Muscle of leg (tissue), 11 donors: ENCODE results near the gene MTA3. TPM values are rescaled to one million over a fixed set of nuclear protein-coding genes. Genes with fewer than 3 reads are reported as not detected.

Experiments used
- DNase-seq: peaks from one replicate; pipeline ENCODE4 v3.0.0; 2013
- H3K27ac ChIP-seq: one replicate; pipeline ENCODE4 v1.5.1; 2013; ENCODE audit warnings: mild to moderate bottlenecking, low read length, control low read depth
- H3K27me3 ChIP-seq: one replicate; pipeline ENCODE4 v1.6.1; 2013; ENCODE audit warnings: low read length; ENCODE audit not compliant: control insufficient read depth, insufficient read depth
- H3K36me3 ChIP-seq: one replicate; pipeline ENCODE4 v1.6.1; 2013; ENCODE audit warnings: low read length; ENCODE audit not compliant: control insufficient read depth, insufficient read depth
- H3K4me1 ChIP-seq: one replicate; pipeline ENCODE4 v1.6.1; 2013; ENCODE audit warnings: low read length; ENCODE audit not compliant: control insufficient read depth, insufficient read depth
- H3K4me3 ChIP-seq: one replicate; pipeline ENCODE4 v1.5.1; 2013; ENCODE audit warnings: low read length, control low read depth
- H3K9me3 ChIP-seq: replicated peaks from 2 replicates; pipeline ENCODE4 v1.6.1; 2013; ENCODE audit warnings: low read depth, low read length; ENCODE audit not compliant: control insufficient read depth
- WGBS: methylation state at CpG from one replicate; pipeline ENCODE4 v1.1.5; 2013; ENCODE audit warnings: missing lambda C conversion rate; ENCODE audit not compliant: insufficient coverage; 5-methylcytosine and 5-hydroxymethylcytosine counted together
- polyA plus RNA-seq, 8 donors: library from polyadenylated mRNA; unstranded; fragments of 120-200 nt; gene quantifications; one replicate each; pipeline versions ENCODE4 v1.2.1 to v1.2.3, GENCODE V29; 2013; ENCODE audit warnings: inconsistent platforms in 1 of 8, low replicate concordance in 1 of 8; ENCODE audit not compliant: insufficient read length in 8 of 8, insufficient read depth in 1 of 8
- total RNA-seq: library from RNA; stranded (reverse); fragments of 120-200 nt; gene quantifications from one replicate; pipeline ENCODE4 v1.2.4, GENCODE V29; 2013

The MTA3 gene
- total and polyA plus RNA-seq, 9 donors: 22.5 to 37.9 (median 24.9) TPM

DNA sequence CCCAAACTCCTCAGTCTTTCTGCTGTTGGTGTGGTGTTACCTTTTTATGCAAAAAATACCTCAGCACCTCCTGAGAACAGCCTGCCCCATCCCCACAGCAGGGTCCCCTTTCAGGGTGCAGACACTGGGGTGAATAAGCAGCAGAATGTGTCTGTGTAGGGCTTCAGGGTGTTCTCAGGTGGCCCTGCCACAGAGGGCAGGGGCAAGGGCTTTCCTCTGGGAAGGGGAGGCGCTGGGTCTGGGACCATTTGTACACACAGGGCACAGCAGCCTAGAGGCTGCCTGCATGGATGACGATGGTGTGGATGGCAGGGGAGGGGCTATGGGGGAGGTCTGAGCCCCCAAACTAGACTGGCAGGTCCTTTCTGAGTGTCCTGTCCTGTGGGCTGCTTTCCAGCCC is 221.3 kb downstream of the MTA3 start:
- H3K9me3 ChIP-seq: no peaks in the 10 kb centered on the region
- no peak for DNase-seq
- no peaks in the 10 kb centered on the region for H3K27me3 ChIP-seq
- H3K36me3 ChIP-seq: peaks cover 21% of the 10 kb centered on the region
- H3K4me1 ChIP-seq: peaks cover 72% of the 10 kb centered on the region
- no peak overlapping the region for H3K4me3 ChIP-seq
- H3K27ac ChIP-seq: no peak overlapping the region
- WGBS: 100% methylated on average over 1 of the region's 2 CpGs

DNA sequence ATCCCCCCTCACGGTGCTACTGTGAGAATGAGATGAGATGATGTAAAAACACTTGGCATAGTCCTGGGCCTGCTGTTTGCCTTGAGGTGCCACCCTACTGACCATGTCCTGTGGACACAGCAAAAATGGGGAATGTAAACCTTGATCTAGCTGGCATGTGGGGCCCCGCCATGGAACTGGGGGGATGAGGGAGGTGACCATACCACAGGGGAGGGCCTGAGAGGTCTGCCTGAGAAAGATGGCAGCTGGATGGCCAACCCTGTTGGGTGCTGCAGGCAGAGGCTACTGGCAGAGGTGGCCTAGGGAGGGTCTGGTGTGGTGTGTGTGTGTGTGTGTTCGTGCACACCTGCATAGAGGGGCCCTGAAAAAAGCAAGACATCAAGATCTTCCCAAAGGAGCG is 223.2 kb downstream of the MTA3 start:
- Histone ChIP-seq H3K9me3 (no peaks in the 10 kb centered on the region), H3K4me1 (peaks cover 59% of the 10 kb centered on the region), H3K4me3 (peak overlapping the region; percentile 62), H3K36me3 (peaks cover 15% of the 10 kb centered on the region), H3K27ac (peak overlapping the region; percentile 95), H3K27me3 (no peaks in the 10 kb centered on the region)
- DNase-seq: no peak
- 94% methylated on average over 1 of the region's 4 CpGs for WGBS

DNA sequence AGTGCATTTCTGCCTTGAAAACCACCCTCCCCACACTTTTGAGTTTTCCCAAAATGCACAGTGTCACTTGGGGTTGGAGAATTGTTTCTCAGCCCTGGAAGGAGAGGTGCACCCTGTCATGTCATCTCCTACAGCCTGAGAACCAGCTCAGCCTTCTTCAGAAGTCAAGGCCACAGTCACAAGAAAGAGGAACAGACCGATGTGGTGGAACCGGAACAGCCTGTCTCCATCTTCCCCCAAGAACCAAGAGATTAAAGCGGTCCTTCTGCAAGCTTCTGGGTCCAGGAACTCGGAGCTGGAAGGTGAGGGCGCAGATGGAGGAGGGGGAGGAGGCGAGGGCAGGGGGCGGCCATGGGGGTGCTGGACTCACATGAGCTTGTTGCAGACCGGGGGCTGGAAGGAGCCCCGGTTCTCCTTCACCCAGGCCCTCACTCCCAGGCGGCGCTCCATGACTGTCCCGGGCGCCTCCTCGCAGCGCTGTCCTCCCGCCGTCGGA is 223.7 kb downstream of the MTA3 start:
- peaks cover 54% of the 10 kb centered on the region for H3K4me1 ChIP-seq
- H3K27ac ChIP-seq: peak overlapping the region; percentile 95
- no peaks in the 10 kb centered on the region for H3K27me3 ChIP-seq
- no peaks in the 10 kb centered on the region for H3K9me3 ChIP-seq
- peak overlapping the region; percentile 62 for H3K4me3 ChIP-seq
- H3K36me3 ChIP-seq: peaks cover 11% of the 10 kb centered on the region
- DNase-seq: no peak
- WGBS: 0% methylated on average over 7 of the region's 18 CpGs

DNA sequence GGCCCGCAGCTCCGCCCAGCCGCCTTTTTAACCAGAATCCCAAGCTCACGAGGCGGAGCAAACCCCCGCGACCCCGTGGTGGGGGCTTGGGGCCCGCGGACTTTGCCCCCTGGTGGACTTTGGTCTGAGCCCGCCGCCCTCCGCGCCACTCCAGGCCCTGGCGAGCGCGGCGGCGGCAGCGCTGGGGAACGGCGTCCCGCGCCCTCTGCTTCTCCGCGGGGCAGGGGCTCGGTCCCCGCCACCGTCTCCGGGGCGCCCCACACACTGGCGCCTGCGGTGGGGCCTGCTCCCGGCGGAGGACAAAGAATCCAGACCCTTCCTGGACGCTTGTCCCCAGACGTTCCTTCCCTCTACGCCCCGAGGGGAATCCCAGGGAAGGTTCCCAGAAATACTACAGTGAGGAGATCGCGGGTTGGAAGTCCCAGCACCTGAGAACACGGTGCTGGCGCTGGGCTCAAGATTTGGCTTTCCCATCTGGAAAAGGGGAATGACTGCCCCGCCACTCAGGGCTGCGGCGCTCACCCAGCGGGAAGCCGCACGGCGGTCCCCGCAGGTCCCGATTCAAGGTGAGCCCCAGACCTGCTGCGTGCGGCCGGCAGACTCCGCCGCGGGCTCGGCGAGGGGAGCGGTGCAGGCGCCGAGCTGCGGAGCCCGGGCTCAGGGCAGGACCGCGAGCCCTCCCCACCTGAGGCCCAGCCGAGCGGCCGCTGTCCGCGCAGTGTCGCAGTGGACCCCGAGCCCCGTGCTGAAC is 224.3 kb downstream of the MTA3 start, which contains the start of gene HAAO:
HAAO (minus strand) TSS at position 1 of the 751 bp plus-strand sequence. CDS start 47 bp downstream, outside the sequence.
- DNase-seq: peak; percentile 87
- peaks cover 5% of the 10 kb centered on the region for H3K36me3 ChIP-seq
- peaks cover 47% of the 10 kb centered on the region for H3K4me1 ChIP-seq
- H3K27me3 ChIP-seq: no peaks in the 10 kb centered on the region
- peak within 1 kb of the TSS; percentile 62 for H3K4me3 ChIP-seq
- H3K27ac ChIP-seq: peak within 1 kb of the TSS; percentile 95
- no peaks in the 10 kb centered on the region for H3K9me3 ChIP-seq
- under 1% methylated on average over 60 of the region's 75 CpGs for WGBS

DNA sequence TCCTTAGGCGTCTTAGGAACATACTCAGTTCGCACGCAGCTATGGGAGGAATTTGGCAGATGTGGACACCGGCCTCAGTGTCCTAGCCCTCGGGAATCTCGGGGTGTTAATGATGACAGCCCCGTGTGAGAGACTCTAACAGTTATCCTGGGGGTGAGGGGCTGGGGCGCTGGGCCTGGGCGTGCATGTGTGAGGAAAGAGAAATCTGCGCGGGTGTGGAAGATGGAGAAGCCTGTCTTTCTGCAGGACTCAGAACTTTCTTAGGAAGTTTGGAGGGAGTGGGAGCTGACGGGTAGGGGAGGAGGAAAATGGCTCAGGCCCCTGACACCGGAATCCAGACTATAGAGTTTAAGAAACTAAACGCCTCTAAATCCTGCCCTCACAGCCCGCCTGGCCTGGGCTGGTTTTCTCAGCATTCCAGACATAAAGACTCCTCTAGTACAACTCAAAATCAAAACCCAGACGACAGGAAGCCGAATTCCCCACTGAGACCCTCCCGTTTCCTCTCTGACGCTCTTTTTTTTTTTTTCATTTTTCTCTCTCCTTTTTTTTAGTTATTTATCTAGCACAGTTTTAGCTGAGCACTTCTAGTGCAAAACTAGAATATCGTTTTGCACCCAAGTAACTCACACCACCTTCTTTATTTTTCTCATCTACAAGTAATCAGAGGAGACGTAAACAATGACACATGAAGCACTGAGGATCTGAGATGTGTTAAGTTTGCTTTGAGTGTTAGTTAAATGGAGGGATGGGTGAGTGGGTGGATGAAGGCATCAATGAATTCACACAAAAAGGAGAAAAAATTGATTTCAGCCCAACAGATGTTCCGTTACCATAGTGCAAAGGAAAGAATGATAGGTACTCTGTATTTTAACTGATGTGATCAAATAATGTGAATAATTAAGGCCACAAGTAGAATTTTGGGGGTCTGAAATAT is 225.2 kb downstream of the MTA3 start:
- DNase-seq: peak; percentile 86
- no peaks in the 10 kb centered on the region for H3K27me3 ChIP-seq
- H3K9me3 ChIP-seq: no peaks in the 10 kb centered on the region
- H3K36me3 ChIP-seq: peaks cover under 1% of the 10 kb centered on the region
- 6% methylated on average over 20 of the region's 22 CpGs for WGBS
- peak overlapping the region; percentile 95 for H3K27ac ChIP-seq
- peaks cover 41% of the 10 kb centered on the region for H3K4me1 ChIP-seq
- H3K4me3 ChIP-seq: peak overlapping the region; percentile 62

DNA sequence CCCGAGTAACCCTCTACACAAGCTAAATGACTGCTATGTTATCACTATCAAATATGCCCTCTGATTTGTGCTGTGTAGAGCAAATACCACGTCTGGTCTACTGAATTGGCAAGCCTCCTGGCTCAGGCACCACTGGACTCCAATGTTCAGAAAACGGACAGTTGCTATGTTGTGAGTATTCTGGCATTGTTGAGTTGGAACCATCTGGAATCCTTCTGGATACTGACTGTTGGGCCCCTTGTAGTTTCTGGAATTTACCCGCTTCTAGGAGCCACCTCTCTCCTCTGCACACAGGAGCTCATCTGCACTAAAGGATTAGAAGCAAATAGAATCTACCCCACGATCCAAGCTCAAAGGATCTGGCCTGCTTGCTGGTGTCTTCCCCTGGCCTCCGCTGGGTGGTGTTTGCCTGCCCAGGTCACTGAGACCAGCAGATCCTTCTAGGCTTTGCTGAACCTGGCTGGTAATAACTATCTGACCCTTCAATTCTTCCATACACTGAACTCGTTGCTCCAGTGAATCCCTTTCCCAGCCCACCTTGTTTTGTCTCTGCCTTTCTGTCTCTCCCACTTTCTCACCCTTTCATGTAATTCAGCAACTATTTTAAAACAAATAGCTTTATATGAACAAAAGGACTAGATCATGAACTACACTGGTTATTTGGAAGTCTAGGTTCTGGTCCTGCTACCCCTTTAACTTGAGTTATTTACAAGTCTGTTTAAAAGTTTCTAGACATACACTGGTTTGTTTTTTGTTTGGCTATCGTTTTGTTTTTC is 226.0 kb downstream of the MTA3 start:
- H3K9me3 ChIP-seq: no peaks in the 10 kb centered on the region
- peak; percentile 54 for DNase-seq
- H3K4me3 ChIP-seq: peak overlapping the region; percentile 62
- H3K4me1 ChIP-seq: peaks cover 35% of the 10 kb centered on the region
- H3K27me3 ChIP-seq: no peaks in the 10 kb centered on the region
- no peaks in the 10 kb centered on the region for H3K36me3 ChIP-seq
- 42% methylated on average over 3 of the region's 8 CpGs for WGBS
- peak overlapping the region; percentile 95 for H3K27ac ChIP-seq

DNA sequence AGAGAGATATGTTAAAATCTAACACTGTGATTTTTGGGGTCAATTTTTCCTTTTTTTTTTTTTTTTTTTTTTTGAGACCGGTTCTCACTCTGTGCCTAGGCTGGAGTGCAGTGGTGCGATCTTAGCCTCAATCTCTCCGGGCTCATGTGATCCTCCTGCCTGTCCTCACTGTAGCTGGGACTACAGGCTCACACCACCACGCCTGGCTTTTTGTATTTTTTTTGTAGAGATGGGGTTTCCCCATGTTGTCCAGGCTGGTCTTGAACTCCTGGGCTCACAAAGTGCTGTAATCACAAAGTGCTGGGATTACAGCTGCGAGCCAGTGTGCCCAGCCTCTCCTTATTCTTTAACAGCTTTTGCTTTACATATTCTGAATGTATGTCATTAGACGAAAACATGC is 226.8 kb downstream of the MTA3 start:
- Histone ChIP-seq H3K9me3 (no peaks in the 10 kb centered on the region), H3K4me1 (peaks cover 27% of the 10 kb centered on the region), H3K27me3 (no peaks in the 10 kb centered on the region), H3K36me3 (no peaks in the 10 kb centered on the region), H3K4me3 (no peak overlapping the region), H3K27ac (no peak overlapping the region)
- WGBS: no CpG with 5 or more reads among the region's 6 CpGs
- DNase-seq: no peak

DNA sequence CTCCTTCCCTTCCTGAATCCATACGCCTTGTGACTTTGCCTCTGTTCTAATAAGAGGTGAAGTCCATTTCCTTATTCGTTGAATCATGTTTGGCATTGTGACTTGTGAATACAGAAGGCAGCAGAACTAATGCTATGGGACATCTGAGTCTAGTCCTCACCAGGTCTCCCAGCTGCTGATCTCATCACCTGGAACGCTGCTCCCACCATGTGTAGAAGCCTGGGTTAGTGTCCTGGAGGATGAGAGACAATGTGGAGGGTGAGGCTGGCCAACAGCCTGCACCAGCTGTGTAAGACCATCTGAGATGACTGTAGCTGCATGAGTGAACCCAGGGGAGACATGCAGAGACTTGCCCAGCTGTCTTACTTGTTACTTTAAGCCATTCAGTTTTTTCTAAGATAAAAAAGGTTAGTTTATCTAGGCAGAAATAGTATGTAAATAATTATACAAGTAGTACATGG is 227.4 kb downstream of the MTA3 start:
- 80% methylated on average over 1 of the region's 3 CpGs for WGBS
- peaks cover 26% of the 10 kb centered on the region for H3K4me1 ChIP-seq
- no peak overlapping the region for H3K27ac ChIP-seq
- peak; percentile 52 for DNase-seq
- H3K36me3 ChIP-seq: no peaks in the 10 kb centered on the region
- no peaks in the 10 kb centered on the region for H3K9me3 ChIP-seq
- H3K27me3 ChIP-seq: no peaks in the 10 kb centered on the region
- no peak overlapping the region for H3K4me3 ChIP-seq

DNA sequence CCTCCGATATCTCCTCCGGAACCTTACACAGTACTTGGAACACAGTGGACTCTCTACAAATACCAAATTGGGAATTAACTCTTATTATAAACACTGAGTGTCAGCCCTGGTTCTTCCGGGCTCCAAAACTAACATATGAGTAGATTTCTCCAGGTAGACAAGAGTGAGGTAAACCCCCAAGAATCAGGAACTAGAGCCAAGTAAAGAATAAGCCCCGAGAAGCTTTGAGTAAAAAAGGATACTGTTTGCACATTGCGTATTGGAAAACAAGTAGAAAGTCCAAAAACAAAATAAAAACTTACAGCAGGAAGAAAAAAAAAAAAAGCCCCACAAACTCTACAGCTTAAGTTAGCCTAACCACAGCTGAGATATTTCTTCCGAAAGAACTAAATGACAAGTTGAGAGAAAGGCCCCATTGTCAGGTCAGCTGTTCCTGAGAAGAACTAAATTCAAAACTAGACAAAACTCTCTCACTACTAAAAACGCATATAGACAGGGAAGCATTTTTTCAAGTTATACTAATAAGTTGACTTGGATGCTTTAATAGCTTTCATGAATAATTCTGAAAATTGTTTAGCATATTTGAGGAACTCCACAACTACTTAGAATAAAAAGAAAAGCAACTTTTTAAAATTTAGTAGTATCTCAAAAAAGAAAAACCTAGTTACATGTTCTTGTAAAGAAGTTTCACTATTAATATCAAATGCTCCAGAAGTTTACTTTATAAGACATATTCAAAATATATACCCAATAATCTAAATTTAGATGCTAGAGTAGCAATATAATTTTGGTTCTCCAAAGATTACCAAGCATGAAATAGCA is 228.2 kb downstream of the MTA3 start:
- H3K4me3 ChIP-seq: no peak overlapping the region
- H3K27ac ChIP-seq: peak overlapping the region; percentile 53
- WGBS: no CpG with 5 or more reads among the region's 7 CpGs
- no peaks in the 10 kb centered on the region for H3K9me3 ChIP-seq
- DNase-seq: no peak
- H3K36me3 ChIP-seq: no peaks in the 10 kb centered on the region
- peaks cover 25% of the 10 kb centered on the region for H3K4me1 ChIP-seq
- H3K27me3 ChIP-seq: no peaks in the 10 kb centered on the region
